HG03060 (cell line): Measurements from ENCODE around the gene WIZ.
A peak's percentile ranks its signal among the peaks of the same experiment; 100 is the strongest.

Source experiments
- ATAC-seq: cut with Tn5 transposase; IDR thresholded peaks from one replicate; pipeline ENCODE4 v1.9.1; 2021; ENCODE audit warnings: low read depth, moderate number of reproducible peaks; ENCODE audit not compliant: unreplicated experiment

WIZ gene

DNA sequence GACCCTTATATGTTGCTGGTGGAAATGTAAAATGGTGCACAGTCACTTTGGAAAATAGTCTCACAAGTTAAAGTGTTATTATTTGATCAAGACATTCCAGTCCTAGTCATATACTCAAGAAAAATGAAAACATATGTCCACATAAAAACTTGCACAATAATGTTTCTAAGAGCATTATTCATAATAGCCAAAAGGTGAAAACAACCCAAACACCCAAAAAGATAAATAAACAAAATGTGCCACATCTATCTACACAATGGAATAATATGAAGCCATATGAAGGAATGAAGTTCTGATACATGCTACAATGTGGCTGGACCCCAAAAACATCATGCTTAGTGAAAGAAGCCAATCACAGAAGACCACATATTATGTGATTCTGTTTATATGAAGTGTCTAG is 55.8 kb downstream of the WIZ start:
- no peak for ATAC-seq

- ATAC-seq, result no peak
Observed at GRCh38 chr19:15390814-15391213, 58.9 kb downstream of the WIZ start.

- ATAC-seq, result no peak
Observed at GRCh38 chr19:15381864-15382263, 67.9 kb downstream of the WIZ start.

GRCh38 chr19:15381429-15381828 is 68.3 kb downstream of the WIZ start:
- ATAC-seq, result no peak

DNA sequence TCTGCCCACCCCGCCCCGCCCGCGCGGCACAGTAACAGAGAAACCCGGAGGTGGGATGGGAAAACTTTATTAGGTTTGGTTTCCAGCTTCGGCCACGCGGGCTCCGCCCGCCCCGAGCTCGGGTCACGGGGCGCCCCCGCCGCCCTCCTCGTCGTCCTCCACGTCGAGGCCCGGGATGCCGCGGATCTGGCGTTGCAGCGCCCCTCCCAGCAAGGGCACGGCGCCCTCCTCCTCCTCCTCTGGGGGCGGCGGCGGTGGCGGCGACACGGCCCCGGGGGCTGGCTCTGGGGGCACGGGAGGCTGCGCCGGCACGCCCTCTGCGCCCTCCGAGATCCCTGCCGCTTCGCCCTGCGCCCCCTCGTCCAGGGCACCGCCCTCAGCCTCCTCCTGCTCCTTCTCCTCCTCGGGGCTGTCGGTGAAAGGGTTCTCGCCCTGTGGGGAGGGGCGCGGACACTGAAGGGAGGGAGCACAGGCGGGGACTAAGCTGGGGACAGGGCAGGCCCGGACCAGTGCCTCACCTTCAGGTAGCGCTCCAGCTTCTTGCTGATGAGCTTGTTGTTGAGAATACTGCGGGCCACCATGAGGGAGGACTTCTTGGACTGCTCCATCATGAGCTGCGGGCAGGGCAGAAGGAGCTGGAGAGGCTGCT is 69.6 kb downstream of the WIZ start:
- peak; percentile 43 for ATAC-seq

GRCh38 chr19:15379083-15379998 is 70.4 kb downstream of the WIZ start, which contains the start of gene AKAP8:
TSS of gene AKAP8 (minus strand) at chr19:15379787. CDS start at chr19:15379731, 56 bp downstream.
- ATAC-seq, result peak; percentile 54

GRCh38 chr19:15378534-15379082 is 71.1 kb downstream of the WIZ start:
- no peak for ATAC-seq

DNA sequence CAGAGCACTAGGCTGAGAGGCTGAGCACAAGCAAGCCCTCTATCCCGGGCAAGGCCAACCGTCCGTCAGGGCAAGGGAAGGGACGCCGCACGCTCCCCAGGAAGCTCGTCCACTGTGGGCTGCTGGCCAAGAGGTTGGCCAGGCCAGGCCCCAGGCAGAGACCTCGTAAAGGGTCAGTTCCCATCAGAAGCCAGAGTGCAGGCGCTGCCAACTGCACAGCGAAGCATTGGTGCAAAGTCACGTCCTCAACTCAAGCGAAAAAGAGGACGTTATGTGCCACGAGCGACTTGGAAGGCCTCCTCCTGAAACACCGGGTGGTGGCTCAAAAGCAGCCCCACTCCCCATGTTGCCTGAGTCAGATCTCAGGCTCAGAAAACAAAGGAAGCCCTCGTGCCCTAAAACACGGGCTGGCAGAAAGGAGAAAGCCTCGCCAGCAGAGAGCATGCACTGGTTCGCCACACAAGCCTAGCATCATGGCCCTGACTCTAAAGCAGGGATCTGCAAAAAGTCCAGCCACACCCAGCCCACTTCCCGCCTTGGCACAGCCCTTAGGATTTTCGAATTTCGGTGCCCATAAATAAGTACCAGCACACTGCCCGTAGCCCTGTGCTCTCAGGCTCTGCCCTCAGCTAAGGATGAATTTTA is 74.8 kb downstream of the WIZ start:
- ATAC-seq, result no peak

DNA sequence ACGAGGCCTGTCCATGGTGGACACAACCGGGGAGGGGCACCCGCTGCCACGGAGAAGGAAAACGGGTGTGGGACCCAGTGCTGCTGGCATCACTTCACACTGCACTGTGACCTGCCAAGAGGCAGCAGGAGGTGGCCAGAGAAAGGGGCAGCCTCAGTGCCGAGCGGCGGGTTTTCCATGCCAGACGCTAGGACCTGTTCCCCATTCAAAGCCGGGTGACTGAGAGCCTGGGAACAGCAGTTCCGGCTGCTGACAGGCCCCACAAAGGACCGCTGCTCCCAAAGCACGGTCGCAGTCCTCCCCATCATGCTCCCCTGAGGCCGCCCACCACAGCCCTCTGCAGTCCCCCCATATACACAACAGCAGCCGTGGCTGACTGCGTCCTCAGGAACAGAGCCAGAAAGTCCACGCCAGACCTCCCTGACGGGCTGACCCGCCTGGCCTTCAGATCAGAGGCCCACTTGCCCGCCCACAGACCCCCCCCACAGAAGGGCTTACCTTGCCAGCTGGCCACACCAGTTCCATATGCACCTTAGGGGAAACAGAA is 75.6 kb downstream of the WIZ start:
- ATAC-seq, result no peak

- no peak for ATAC-seq
Observed at GRCh38 chr19:15373644-15374043, 76.1 kb downstream of the WIZ start.

DNA sequence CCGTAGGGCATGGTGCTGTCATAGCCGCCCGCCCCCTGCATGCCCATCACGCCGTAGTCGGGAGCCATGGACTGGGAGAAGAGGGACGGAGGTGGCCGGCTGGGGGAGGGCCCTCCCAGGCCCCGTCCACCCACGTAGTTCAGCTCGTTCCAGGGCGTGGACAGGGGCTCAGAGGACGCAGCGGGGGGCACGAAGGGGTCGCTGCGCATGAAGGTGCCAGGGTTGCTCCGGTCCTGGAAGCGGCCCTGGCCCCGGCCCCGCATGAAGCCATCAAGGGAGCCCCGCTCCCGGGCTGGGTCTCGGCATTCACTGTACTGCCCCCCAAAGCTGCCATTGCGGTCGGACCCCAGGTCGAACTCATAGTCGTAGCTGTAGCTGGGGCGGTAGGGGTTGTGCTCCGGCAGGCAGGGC is 76.9 kb downstream of the WIZ start:
- no peak for ATAC-seq

GRCh38 chr19:15372470-15372869 is 77.3 kb downstream of the WIZ start:
- no peak for ATAC-seq

GRCh38 chr19:15371786-15372380 is 77.9 kb downstream of the WIZ start:
- no peak for ATAC-seq

GRCh38 chr19:15371119-15371518 is 78.6 kb downstream of the WIZ start:
- ATAC-seq, result no peak
